Posterior cingulate gyrus (tissue), 11 donors: ENCODE data around the gene C3orf85.
A peak's percentile ranks its signal among the peaks of the same experiment; 100 is the strongest.
"Not testable (repeated sequence)": the region's sequence is repeated elsewhere in the genome, so short reads cannot be mapped to it uniquely, and the experiment has no call there.

Experiments used
- DNase-seq, 10 donors: peaks; one replicate each; pipeline versions ENCODE4 v3.0.0 to v3.0.0-alpha.2; 2020 to 2021; ENCODE audit warnings: mixed read lengths in 3 of 10
- intact Hi-C: fragments of 100-400 bp; cut with DNase I; formaldehyde crosslinking; loops from one replicate; pipeline ENCODE4 v1.15.1; 2023

The C3orf85 gene

DNA sequence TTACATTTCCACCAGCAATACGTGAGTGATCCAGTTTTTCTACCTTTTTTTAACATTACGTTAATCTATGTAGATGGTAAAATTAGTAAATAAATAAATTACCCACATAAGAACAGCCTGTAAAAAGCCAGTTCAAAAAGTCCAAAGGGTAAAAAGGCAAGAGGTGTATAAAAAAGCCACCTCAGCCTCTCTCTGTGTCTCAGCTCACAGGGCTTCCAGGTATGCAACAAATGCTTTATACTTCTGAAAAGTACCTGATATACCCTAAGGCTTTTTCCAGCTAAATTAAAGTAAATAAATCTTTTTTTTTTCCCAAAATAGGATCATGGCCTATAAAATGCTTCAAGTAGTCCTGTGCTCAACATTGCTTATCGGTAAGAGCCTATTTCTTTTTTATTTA, at the start of gene C3orf85:
C3orf85 (plus strand) TSS at position 197 of the 400 bp plus-strand sequence; CDS start at position 326, 129 bp downstream.
- DNase-seq = no peak
- intact Hi-C loops = no loop called here

DNA sequence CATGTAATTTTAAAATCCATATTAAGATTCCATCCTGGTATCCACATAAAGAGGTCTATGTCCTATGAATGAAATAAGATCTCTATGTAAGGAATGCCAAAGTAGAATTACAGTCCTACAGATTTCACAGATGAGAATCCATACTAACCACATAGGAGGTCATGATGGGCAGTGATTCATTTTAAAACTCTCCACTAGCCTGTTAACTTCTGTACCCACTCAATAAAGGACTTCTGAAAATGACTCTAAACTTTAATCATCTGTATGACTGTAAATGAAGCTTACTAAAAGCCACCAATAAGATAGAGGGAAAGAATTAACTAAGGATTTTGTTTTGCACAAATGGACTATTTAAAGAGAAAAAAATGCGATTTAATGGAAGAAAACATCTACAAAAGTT, 47.3 kb upstream of the C3orf85 start:
- DNase-seq = no peak
- intact Hi-C loops = no loop called here

- DNase-seq = no peak
- intact Hi-C loops = no loop called here
Measured at GRCh38 chr3:109091846-109092245, 44.7 kb upstream of the C3orf85 start.

DNA sequence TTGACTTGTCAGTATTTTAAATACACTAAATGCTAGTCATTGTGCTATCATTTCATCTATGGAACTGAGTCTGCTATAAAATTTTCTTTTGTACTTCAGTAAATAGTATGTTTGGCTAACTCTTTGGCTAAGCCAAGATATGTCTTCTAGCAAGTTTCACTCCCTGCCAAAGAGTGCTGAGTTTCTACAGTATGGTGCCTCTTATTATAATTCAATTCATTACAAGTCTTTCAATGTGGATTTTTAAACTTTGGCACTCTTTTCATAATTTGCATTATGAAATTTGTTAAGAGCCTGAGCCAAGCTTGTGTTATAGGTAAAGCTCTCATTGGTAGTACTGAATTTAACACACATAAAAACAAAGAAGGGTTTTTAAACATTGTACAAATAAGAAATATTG, 43.0 kb upstream of the C3orf85 start:
- intact Hi-C loops = no loop called here
- DNase-seq = no peak

- intact Hi-C loops = no loop called here
- no peak for DNase-seq
Measured at GRCh38 chr3:109095166-109095565, 41.4 kb upstream of the C3orf85 start.

GRCh38 chr3:109098079-109098644, 38.4 kb upstream of the C3orf85 start:
- peak in 1 of 10 donors; percentile 61 for DNase-seq
- intact Hi-C loops = no loop called here

GRCh38 chr3:109109574-109109973, 26.9 kb upstream of the C3orf85 start:
- no peak for DNase-seq
- intact Hi-C loops = no loop called here

DNA sequence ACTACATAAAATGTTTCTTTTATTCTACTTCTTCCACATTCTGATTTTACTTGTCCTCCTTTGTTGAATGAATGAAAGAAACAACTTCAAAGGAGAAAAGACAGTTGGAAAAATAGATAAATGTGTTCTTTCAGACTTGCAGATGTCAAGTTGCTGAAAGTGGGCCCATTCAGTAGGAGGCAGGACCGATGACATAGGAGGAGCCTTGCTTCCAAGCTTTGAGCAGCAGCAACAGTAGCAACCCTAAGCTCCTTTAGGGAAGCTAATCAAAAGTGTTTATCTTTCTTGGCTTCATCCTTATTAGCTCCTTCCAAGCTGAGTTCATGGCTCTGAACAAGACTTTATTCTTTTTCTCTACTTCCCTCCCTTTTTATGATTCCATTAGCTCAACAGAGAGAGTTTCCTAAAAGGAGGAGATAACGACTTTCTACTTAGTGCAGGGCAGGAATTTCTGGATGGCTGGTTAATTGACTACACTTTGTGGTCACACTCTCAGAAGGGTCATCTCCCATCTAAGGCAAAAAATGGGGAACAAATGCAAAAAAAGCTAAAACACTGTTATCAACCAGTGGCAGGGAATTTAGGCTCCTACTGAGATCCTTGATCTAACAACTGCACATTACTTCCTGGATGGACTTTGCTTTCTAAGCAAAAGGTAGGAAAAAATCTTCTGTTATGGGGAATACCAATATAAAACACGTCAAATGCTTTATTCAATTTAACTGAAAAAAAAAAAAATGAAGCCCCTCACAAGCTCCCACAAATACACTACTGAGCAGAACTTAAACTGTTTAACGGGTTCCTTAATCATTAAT, 23.4 kb upstream of the C3orf85 start:
- no peak for DNase-seq
- intact Hi-C loops = no loop called here

- intact Hi-C loops = no loop called here
- DNase-seq = no peak
Measured at GRCh38 chr3:109114746-109115145, 21.8 kb upstream of the C3orf85 start.

DNA sequence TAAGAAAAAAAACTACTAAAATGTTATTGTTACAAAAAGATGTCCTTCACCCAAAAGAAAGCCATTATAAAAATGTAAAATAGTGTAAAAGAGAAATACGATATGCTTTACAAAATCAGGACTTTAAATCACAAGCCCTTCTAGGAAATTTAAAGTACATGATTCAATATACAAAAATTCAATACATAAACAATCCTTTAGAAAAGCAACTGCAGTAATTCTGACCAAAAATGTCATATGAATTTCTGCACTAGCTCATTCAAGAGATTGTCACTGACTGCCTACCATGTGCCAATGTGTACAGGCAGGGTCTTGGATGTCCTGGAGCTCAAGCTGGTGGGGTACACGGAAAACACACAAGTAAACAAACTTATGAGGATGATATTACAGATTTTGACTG, 21.1 kb upstream of the C3orf85 start:
- intact Hi-C loops = no loop called here
- DNase-seq = no peak

GRCh38 chr3:109116031-109116430, 20.5 kb upstream of the C3orf85 start:
- intact Hi-C loops = no loop called here

GRCh38 chr3:109117939-109118338, 18.6 kb upstream of the C3orf85 start, which contains the start of gene MORC1:
TSS of gene MORC1 (minus strand) at chr3:109118134. CDS start at chr3:109118059, 75 bp downstream.
- peak in 4 of 10 donors; percentile 7 to 76 (median 70) for DNase-seq
- intact Hi-C loops = no loop called here

More at GRCh38 chr3:109116031-109116430, 20.5 kb upstream of the C3orf85 start:
- DNase-seq = no peak

DNA sequence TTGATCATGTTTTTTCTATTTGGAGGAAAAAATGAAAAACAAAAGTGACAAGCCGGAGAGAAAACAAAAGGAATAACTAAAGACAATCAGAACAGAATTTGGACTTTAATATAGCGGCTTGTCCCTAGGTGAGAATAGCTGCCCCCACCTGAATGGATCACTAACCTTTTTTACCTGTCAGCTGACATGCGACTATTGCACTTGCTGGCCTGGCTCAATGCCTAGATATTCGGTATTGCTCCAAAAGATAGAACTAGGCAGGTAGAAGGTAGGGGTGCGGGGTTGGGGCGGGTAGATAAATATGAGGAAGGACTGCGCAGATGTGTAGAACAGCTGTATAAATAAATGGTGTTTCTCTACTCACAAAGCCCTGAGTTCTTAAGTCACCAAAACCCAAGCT, 17.9 kb upstream of the C3orf85 start:
- intact Hi-C loops = no loop called here

DNA sequence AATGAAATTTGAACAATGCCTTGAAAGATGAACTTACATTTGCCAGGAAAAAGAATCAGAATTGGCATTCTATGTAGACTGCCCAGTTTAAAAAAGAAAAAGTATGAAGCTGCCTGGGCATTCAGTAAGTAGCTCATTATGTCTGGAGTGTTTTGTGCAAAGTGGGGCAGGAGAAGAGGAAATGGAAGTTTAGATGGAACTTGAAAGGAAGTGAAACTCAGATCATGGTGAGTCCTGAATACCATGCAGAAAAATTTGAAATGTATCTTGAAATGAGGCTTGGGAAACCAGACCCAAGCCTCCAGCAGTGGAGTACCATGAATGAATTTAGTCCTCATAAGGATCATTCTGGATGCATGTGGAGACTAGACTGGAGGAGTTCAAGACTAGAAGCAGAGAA, 13.8 kb upstream of the C3orf85 start:
- intact Hi-C loops = no loop called here
- no peak for DNase-seq

More for the DNA sequence above, 17.9 kb upstream of the C3orf85 start:
- DNase-seq = no peak

DNA sequence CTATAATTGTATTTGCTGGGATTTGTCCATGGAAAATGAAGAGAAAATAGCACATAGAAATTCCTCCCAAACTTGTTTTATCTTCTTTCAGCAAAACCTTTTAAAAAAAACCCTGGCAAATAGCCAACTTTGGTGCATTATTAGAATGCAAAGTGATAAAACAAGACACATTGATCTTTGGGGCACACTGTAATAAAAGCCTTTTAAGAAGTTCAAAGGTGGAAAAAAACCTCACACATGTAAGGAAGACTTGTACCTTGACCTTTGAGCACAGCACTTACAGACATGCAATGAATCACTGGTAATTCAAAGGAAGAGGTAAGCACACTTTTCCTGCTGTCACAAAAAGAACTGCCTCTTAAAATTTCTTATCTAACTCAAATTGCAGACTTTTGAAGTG, 10.6 kb upstream of the C3orf85 start:
- intact Hi-C loops = no loop called here
- no peak for DNase-seq

GRCh38 chr3:109127553-109127952, 9.0 kb upstream of the C3orf85 start:
- intact Hi-C loops = no loop called here
- DNase-seq = no peak

DNA sequence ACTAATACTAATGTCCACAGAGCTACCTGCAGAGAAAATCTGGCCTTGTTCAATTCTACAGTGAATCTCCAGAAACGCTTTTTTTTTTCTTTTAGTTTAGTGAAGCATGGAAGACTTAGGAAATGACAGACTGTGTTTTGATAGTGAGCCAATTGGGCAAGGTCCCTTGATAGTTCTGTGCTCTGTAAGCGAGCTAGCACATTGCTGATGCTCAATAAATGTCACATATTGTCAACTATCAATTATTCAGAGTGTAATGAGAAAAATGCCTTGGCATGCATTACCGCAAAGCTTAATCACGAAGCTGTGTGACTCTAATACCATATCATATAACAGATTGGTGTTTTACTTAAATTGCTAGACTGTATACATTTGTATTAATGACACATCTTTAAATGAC, 5.2 kb upstream of the C3orf85 start:
- intact Hi-C loops = no loop called here
- no peak for DNase-seq

- DNase-seq = no peak
- intact Hi-C loops = no loop called here
Measured at GRCh38 chr3:109132801-109133473, 3.6 kb upstream of the C3orf85 start.

DNA sequence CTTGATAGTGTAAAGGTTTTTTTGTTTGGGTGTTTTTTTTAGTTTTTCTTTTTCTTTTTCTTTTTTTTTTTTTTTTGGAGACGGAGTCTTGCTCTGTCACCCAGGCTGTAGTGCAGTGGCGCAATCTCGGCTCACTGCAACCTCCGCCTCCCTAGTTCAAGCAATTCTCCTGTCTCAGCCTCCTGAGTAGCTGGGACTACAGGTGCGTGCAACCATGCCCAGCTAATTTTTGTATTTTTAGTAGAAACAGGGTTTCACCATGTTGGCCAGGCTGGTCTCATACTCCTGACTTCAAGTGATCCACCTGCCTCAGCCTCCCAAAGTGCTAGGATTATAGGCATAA, 3.1 kb upstream of the C3orf85 start:
- DNase-seq, intact Hi-C loops: not testable (repeated sequence)

DNA sequence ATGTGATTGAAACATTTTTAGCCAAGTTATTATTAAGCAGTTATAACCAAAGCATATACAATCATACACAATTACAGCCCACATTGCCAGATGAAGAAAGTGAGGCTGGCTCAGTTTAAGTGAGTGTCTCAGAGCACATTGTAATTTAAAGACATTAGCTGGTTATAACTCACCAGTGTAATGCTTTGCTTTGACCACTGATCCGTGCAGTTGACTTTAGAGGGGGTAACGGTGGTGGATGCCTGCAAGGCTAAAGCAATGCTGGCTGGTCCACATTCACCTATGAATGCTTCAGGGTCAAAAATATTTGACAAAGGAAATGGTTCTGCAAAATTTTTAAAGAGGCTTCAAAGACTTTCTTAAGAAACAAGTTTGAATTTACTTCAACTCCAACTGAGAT, 1.2 kb downstream of the C3orf85 start:
- intact Hi-C loops = no loop called here
- no peak for DNase-seq

DNA sequence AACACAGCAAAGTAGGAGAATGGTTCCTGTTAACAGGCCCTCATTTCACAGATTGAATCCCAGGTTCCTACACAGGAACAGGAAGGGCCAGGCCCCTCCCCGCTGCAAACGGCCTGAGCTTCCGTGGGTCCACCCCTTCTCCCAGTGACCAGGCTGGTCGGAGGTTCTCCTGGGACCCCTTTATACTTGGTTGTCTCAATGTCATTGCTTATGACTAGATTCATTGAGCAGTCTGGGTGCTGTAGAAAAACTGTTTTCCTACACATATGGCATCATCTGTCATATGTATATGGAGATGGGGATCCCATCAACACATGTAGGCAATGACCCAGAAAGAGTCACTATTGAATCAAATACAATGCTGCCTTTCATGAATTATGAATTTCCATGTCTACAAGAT, 3.8 kb downstream of the C3orf85 start:
- intact Hi-C loops = no loop called here
- no peak for DNase-seq

- DNase-seq = no peak
- intact Hi-C loops = no loop called here
Measured at GRCh38 chr3:109143646-109144045, 7.1 kb downstream of the C3orf85 start.
